AG10803 (cell line): ENCODE data around the gene PIGK.
"Not testable (repeated sequence)": the region's sequence is repeated elsewhere in the genome, so short reads cannot be mapped to it uniquely, and the experiment has no call there.

Experiments
- DNase-seq: peaks from one replicate; pipeline ENCODE4 v3.0.0; 2010; ENCODE audit warnings: low read depth
- H3K4me3 ChIP-seq: 2 replicates; pipeline ENCODE4 v1.5.1; 2011; ENCODE audit warnings: mild to moderate bottlenecking, low read length, control low read depth
- TF ChIP-seq, protein P1 (sequence below): conservative IDR thresholded peaks from 2 replicates; pipeline ENCODE4 v1.5.1; 2011; ENCODE audit warnings: mild to moderate bottlenecking, low read length, control low read depth, inconsistent platforms

Gene PIGK

DNA sequence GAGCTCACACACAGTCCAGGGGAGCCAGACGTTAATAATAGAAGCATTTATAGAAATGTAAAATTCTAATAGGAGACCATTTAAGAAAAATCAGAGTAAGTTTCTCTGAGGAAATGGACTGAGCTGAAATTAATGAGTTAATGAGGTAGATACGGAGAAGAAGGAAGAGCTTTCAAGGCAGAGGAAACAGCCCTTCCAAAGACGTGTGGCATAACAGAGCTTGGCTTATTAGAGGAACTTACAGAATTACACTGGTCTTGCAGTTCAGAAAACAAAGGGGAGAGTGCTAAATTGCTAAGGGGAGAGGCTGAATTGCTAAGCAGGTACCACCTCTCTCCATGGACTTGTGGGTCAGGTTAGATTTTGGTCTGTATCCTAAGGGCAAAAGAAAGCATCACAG is 8.2 kb upstream of the PIGK start:
- no peak overlapping the region for H3K4me3 ChIP-seq
- no peak for DNase-seq
- TF ChIP-seq, protein P1, sequence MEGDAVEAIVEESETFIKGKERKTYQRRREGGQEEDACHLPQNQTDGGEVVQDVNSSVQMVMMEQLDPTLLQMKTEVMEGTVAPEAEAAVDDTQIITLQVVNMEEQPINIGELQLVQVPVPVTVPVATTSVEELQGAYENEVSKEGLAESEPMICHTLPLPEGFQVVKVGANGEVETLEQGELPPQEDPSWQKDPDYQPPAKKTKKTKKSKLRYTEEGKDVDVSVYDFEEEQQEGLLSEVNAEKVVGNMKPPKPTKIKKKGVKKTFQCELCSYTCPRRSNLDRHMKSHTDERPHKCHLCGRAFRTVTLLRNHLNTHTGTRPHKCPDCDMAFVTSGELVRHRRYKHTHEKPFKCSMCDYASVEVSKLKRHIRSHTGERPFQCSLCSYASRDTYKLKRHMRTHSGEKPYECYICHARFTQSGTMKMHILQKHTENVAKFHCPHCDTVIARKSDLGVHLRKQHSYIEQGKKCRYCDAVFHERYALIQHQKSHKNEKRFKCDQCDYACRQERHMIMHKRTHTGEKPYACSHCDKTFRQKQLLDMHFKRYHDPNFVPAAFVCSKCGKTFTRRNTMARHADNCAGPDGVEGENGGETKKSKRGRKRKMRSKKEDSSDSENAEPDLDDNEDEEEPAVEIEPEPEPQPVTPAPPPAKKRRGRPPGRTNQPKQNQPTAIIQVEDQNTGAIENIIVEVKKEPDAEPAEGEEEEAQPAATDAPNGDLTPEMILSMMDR = no peak

DNA sequence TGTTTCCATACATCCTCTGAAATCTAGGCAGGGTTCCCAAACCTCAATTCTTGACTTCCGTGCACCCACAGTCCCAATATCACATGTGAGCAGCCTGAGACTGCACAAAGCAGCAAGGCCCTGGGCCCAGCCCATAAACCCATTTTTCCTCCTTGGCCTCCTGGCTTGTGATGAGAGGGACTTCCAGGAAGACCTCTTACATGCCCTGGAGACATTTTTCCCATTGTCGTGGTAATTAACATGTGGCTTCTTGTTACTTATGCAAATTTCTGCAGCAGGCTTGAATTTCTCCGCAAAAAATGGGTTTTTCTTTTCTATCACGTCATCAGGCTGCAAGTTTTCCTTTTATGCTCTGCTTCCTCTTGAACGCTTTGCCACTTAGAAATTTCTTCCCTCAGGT is 3.3 kb upstream of the PIGK start:
- TF ChIP-seq, protein P1 = no peak
- no peak overlapping the region for H3K4me3 ChIP-seq
- no peak for DNase-seq

DNA sequence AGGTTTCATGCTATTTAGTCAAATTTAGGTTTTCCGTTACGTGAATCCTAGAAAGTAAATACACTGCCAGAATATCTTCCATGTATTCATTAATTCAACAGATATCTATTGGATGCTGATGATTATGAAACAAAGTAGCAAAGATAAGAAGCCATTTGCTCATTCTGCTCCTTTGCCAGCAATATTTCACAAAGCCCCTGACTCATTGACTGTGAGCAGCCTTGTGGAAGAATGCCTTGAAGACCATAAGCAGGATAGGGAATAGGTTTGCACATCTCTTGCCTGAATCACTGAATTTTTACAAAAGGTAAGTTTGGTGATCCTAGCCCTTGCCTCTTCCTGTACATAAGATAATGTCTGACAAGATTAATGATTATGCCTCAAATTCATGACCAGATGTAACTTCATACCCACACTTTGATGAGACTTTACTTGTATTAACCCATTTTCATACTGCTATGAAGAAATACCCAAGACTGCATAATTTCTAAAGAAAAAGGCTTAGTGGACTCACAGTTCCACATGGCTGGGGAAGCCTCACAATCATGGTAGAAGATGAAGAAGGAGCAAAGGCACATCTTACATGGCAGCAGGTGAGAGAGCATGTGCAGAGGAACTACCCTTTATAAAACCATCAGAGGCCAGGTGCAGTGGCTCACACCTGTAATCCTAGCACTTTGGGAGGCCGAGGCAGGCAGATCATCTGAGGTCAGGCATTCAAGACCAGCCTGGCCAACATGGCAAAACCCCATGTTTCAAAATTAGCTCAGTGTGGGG is 1.6 kb upstream of the PIGK start:
- TF ChIP-seq, protein P1 = no peak
- no peak overlapping the region for H3K4me3 ChIP-seq
- peak; percentile 33 for DNase-seq

DNA sequence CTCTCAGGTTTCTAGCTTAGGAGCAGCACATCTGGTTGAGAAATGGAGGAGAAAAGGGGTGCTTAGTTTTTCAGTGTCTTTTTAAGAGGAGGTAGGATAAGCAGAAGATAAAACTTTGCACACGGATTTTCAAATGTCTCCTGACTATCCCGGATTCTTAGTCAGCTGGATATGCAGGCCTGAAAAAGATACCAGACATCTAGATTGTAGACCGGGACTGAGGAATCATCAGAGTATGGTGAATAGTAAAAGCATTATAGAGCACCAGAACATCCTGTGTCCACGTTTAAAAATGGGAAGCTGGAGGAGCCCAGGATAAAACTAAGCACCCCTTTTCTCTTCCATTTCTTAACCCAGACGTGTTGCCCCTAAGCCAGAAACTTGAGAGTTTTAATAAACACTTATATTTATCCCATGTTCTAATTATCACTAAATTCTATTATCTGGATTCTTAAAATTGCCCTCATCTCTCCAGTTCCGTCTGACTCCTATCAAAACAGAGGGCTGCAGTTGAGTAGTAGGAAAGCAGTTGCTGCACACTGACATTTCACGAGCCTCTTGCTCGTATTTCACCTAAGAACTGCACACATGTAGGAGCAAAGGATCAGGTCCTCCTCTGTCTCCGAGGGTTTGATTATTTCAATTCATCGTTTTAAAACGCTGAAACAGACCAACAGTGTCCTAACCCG is 609 bp downstream of the PIGK start:
- TF ChIP-seq, protein P1 = no peak
- peak overlapping the region; percentile 92 for H3K4me3 ChIP-seq
- no peak for DNase-seq

DNA sequence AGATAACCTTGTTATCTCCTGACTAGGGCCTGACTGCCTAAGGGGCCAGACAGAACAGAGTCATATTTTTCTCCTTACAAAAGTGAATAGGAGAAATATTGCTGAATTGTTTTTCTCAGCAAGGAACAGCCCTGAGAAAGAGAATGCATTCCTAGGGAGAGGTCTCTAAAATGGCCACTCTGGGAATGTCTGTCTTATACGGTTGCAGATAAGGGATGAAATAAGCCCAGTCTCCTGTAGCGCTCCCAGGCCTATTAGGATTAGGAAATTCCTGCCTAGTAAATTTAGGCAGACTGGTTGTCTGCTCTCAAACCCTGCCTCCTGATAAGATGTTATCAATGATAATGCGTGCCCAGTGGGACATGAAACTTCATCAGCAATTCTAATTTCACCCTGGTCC is 15.2 kb downstream of the PIGK start:
- H3K4me3 ChIP-seq, DNase-seq: not testable (repeated sequence)

DNA sequence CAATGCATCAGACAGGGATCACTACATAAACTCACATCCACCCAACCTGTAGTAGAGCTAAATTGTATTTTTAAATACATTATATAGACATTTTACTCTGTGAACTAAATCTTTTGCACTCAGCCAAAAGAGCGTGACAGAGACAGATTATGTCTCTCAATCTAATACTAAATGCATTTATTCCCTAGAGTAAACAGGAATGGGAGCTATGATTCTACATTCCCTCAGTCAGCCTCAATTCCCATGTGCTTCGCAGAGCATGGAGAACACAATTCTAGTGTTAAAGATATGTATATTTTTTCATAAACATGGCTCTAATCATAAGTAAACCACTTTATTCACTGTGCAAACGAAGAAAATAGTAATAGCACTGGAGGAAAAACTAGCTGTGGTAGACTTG is 16.5 kb downstream of the PIGK start:
- peak; percentile 9 for DNase-seq
- TF ChIP-seq, protein P1 = no peak
- no peak overlapping the region for H3K4me3 ChIP-seq

DNA sequence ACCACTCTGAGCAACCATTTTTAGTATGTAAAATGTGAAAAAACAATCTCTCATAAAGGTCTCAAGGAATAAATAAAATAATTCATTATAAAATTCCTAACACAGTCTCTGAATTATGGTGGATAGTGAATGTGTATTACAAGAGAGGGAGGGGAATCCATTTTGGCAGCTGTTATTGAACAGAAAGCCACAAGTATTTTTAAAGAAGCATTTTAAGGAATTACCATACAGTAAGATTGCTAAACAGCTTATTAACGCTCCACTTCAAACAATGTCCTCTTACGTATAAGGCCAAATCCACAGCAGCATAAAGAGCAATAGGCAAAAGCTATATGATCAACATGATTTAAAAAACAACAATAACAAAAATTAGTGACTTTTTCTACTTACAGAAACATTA is 18.4 kb downstream of the PIGK start:
- TF ChIP-seq, protein P1 = no peak
- DNase-seq = peak; percentile 12

More for the DNA sequence above, 18.4 kb downstream of the PIGK start:
- H3K4me3 ChIP-seq = no peak overlapping the region
